Mammary epithelial cell (primary cell): ENCODE measurements around the gene MOB3B.

Experiments
- CTCF ChIP-seq, 2 donors: IDR thresholded peaks in 1 of 2; conservative IDR thresholded peaks in 1 of 2; 2 replicates each; pipeline ENCODE4 v1.5.1; 2011 to 2012; ENCODE audit warnings: inconsistent platforms in 2 of 2, low read length in 2 of 2, mild to moderate bottlenecking in 2 of 2, control low read depth in 1 of 2, low read depth in 1 of 2; ENCODE audit not compliant: insufficient read depth in 1 of 2; ENCODE audit errors: extremely low read depth in 1 of 2
- EZH2 ChIP-seq: IDR thresholded peaks from 2 replicates; pipeline ENCODE4 v1.6.1; 2012; ENCODE audit warnings: low read length, inconsistent platforms, borderline replicate concordance

GRCh38 chr9:27476870-27477515 is 52.6 kb downstream of the MOB3B start:
- no peak for TF ChIP-seq EZH2
- no peak for TF ChIP-seq CTCF (conservative IDR thresholded peaks at IDR 0.05 in 1 of 2, IDR thresholded peaks at IDR 0.05 in 1 of 2; ENCODE audit: extremely low read depth in 1 of 2, insufficient read depth in 1 of 2, low read depth in 1 of 2, low read length in 2 of 2)
